KMS-11 (cell line): Measurements from ENCODE around the gene MTAP.

ENCODE experiments used
- H2AFZ ChIP-seq: fragments of 200-600 bp; sonication (generic); 2 replicates; pipeline ENCODE4 v1.6.1; 2016; ENCODE audit warnings: antibody characterized with exemption, mixed run types, low read depth
- H3K27ac ChIP-seq: fragments of 200-600 bp; sonication (generic); 2 replicates; pipeline ENCODE4 v1.6.1; 2016; ENCODE audit warnings: mild to moderate bottlenecking, mixed run types
- H3K27me3 ChIP-seq: fragments of 200-600 bp; sonication (generic); 2 replicates; pipeline ENCODE4 v1.6.1; 2017; ENCODE audit warnings: mild to moderate bottlenecking, low read depth, mixed run types, moderate library complexity; ENCODE audit not compliant: insufficient read depth
- H3K36me3 ChIP-seq: fragments of 200-600 bp; sonication (generic); 2 replicates; pipeline ENCODE4 v1.6.1; 2017; ENCODE audit warnings: mild to moderate bottlenecking, mixed run types; ENCODE audit not compliant: insufficient read depth
- H3K4me1 ChIP-seq: fragments of 200-600 bp; sonication (generic); 2 replicates; pipeline ENCODE4 v1.6.1; 2016; ENCODE audit warnings: mild to moderate bottlenecking, low read depth, mixed run types; ENCODE audit not compliant: poor library complexity, severe bottlenecking
- H3K4me2 ChIP-seq: fragments of 200-600 bp; sonication (generic); 2 replicates; pipeline ENCODE4 v1.7.0; 2016; ENCODE audit warnings: mild to moderate bottlenecking, mixed run types
- H3K4me3 ChIP-seq: fragments of 200-600 bp; sonication (generic); IDR thresholded peaks from 2 replicates; pipeline ENCODE4 v1.6.1; 2017; ENCODE audit warnings: low read depth, low read length, mixed read lengths; ENCODE audit not compliant: insufficient read depth
- H3K79me2 ChIP-seq: fragments of 200-600 bp; sonication (generic); 2 replicates; pipeline ENCODE4 v1.6.1; 2016; ENCODE audit warnings: low read depth, mixed run types; ENCODE audit not compliant: insufficient read depth
- H3K9ac ChIP-seq: fragments of 200-600 bp; sonication (generic); 2 replicates; pipeline ENCODE4 v1.6.1; 2016; ENCODE audit warnings: mild to moderate bottlenecking, mixed run types
- H4K20me1 ChIP-seq: fragments of 200-600 bp; sonication (generic); 2 replicates; pipeline ENCODE4 v1.6.1; 2016; ENCODE audit warnings: mild to moderate bottlenecking, mixed run types; ENCODE audit not compliant: insufficient read depth
- CTCF ChIP-seq: fragments of 200-600 bp; sonication (generic); conservative IDR thresholded peaks from 2 replicates; pipeline ENCODE4 v1.6.1; 2017; ENCODE audit warnings: low read depth, mild to moderate bottlenecking, antibody characterized with exemption, low read length, moderate library complexity, mixed read lengths

Gene MTAP

GRCh38 chr9:21853414-21853813 lies 51.0 kb downstream of the MTAP start:
- Histone ChIP-seq H4K20me1 (no peaks in the 10 kb centered on the region), H3K4me3 (no peak overlapping the region), H3K27ac (no peak overlapping the region), H3K9ac (no peak overlapping the region), H3K27me3 (no peaks in the 10 kb centered on the region), H3K36me3 (no peaks in the 10 kb centered on the region; the same call in 1 of the 2 replicates), H3K4me1 (no peaks in the 10 kb centered on the region), H2AFZ (no peak overlapping the region), H3K4me2 (no peak overlapping the region), H3K79me2 (no peaks in the 10 kb centered on the region)
- TF ChIP-seq CTCF, result no peak

- Histone ChIP-seq H3K36me3 (no peaks in the 10 kb centered on the region; the same call in 1 of the 2 replicates), H3K27ac (no peak overlapping the region), H4K20me1 (no peaks in the 10 kb centered on the region), H3K27me3 (no peaks in the 10 kb centered on the region), H3K4me1 (no peaks in the 10 kb centered on the region), H3K9ac (no peak overlapping the region), H3K4me2 (no peak overlapping the region), H3K4me3 (no peak overlapping the region), H2AFZ (no peak overlapping the region), H3K79me2 (no peaks in the 10 kb centered on the region)
- no peak for TF ChIP-seq CTCF
Measured at GRCh38 chr9:21854119-21854518, 51.7 kb downstream of the MTAP start.

- Histone ChIP-seq H4K20me1 (no peaks in the 10 kb centered on the region), H3K36me3 (peaks cover 1% of the 10 kb centered on the region; the same call in 1 of the 2 replicates), H3K27ac (no peak overlapping the region), H3K9ac (no peak overlapping the region), H3K4me2 (no peak overlapping the region), H2AFZ (no peak overlapping the region), H3K4me3 (no peak overlapping the region), H3K27me3 (no peaks in the 10 kb centered on the region), H3K4me1 (no peaks in the 10 kb centered on the region), H3K79me2 (no peaks in the 10 kb centered on the region)
- no peak for TF ChIP-seq CTCF
Measured at GRCh38 chr9:21854594-21854993, 52.2 kb downstream of the MTAP start.

- Histone ChIP-seq H3K36me3 (peaks cover 12% of the 10 kb centered on the region), H3K4me1 (no peaks in the 10 kb centered on the region), H4K20me1 (no peaks in the 10 kb centered on the region), H3K4me2 (no peak overlapping the region), H3K4me3 (no peak overlapping the region), H3K79me2 (no peaks in the 10 kb centered on the region), H2AFZ (no peak overlapping the region), H3K27ac (no peak overlapping the region), H3K9ac (no peak overlapping the region), H3K27me3 (no peaks in the 10 kb centered on the region)
- no peak for TF ChIP-seq CTCF
Measured at GRCh38 chr9:21856301-21857094, 54.1 kb downstream of the MTAP start.
